PC-9 (cell line): ENCODE results near the gene NASP.

Experiments used
- EZH2 ChIP-seq: fragments of 200-600 bp; sonication (generic); IDR thresholded peaks from 2 replicates; pipeline ENCODE4 v1.8.0; 2017; ENCODE audit warnings: antibody characterized with exemption, low read depth
- TF ChIP-seq, protein P1 (sequence below): fragments of 200-600 bp; sonication (generic); conservative IDR thresholded peaks from 2 replicates; pipeline ENCODE4 v1.6.1; 2017; ENCODE audit warnings: mixed run types, antibody characterized with exemption, mild to moderate bottlenecking, moderate library complexity

DNA sequence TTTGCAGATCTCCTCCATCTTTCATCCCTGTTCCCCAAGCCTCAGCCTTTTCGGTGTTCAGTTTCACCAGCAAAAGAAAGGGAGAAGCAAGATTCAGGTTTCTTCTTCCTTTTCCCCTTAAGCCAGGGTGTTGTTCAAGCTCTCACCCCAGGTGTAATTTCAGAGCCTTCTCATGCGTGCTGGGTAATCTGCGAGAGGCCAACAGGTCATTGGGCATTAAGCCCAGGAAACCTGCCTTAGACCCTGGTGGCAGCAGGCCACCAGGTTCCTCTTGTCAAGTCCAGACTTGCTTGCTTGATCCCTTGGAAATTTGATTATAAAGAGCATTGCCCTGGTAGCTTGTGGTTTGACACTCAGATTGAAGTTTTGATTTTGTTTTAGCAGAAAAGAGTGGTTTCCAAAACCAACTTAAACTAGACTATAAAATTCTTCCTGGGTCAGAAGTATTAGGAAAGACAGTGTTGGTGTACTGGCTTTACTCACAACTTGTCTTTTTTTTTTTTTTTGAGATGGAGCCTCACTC, 26.4 kb upstream of the NASP start:
- TF ChIP-seq, protein P1, sequence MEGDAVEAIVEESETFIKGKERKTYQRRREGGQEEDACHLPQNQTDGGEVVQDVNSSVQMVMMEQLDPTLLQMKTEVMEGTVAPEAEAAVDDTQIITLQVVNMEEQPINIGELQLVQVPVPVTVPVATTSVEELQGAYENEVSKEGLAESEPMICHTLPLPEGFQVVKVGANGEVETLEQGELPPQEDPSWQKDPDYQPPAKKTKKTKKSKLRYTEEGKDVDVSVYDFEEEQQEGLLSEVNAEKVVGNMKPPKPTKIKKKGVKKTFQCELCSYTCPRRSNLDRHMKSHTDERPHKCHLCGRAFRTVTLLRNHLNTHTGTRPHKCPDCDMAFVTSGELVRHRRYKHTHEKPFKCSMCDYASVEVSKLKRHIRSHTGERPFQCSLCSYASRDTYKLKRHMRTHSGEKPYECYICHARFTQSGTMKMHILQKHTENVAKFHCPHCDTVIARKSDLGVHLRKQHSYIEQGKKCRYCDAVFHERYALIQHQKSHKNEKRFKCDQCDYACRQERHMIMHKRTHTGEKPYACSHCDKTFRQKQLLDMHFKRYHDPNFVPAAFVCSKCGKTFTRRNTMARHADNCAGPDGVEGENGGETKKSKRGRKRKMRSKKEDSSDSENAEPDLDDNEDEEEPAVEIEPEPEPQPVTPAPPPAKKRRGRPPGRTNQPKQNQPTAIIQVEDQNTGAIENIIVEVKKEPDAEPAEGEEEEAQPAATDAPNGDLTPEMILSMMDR: no peak
- no peak for TF ChIP-seq EZH2
